ENCODE data around the gene BRSK1.

The BRSK1 gene

GRCh38 chr19:55254625-55254977 lies 29.2 kb upstream of the BRSK1 start:
- DNase-seq = no peak

DNA sequence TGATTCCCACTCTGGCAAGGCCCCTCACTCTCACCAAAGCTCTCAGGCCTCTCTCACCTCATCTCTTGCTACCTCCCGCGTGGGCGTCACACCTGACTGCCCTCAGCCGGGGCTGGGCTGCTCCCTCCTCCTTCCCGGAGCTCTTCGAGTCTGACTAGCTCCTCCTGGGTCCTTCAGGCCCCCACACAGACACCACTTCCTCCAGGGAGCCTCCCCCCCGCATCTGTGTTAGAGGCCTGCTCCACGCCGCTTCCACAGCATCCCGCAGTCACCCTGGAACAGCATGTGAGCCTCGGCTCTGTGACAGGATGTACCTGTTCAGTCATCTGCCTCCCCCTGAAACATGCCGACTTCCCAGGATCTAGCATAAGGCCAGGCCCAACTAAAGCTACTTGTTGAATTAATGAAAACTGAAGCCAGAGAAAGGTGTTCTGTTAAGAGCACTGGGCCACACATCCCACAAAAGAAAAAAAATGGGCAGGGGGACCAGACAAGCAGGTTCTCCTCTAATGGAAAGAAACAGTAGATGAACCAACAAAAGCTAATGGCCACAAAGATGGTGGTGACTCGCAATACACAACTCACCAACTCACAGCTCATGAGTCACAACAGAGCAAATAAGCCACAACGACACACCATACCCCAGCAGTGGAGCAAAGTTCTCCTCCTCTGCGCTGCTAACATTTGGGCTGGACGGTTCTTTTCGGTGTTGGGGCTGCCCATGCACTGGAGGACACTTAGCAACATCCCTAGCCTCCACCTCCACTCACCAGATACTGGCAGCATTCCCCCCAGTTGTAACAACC lies 28.0 kb upstream of the BRSK1 start:
- DNase-seq = no peak

GRCh38 chr19:55256562-55257460 lies 27.0 kb upstream of the BRSK1 start:
- DNase-seq = no peak

DNA sequence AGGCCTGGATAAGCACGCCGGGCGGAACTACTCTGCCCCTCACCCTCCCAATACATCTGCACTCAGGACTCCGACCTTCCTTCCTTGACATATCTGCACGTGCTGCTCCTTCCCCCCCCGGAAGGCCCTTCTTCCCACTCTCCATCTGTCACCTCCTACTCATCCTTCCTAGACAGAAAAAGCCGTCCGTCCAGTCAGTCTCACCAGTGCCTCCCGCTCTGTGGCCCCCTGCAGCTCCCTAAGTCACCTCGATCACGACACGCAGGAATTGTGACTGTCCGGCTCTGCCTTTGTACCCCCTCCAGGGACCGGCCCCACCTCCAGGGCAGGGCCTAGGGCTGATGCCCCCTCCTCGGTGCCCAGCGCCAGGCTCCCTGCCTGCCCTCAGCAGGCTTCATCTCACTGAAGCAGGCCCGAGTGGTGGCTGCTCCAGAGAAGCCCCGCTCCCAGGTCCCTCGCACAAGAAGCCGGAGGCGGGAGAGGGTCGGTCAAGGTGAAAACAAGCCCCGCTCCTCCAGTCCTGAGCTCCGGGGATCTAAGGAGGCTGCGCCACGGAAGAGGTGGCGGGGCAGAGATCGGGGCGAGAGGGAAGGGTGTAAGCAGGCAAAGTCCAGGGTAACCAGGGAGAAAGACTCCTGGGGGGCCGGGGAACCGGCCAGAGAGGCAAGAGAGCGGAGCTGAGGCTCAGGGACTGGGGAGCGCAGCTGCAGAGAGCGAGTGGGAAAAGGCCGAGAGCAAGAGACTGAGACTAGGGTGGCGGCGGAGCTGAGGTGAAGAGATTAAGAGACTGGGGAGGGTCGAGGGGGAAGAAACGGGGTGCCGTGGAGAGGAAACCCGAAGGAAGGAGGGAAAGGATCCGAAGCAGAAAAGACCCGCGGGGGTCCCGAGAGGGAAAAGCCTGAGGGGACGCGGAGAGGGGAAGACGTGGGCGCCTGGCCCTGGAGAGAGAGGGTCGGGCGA lies 26.1 kb upstream of the BRSK1 start:
- DNase-seq = no peak

DNA sequence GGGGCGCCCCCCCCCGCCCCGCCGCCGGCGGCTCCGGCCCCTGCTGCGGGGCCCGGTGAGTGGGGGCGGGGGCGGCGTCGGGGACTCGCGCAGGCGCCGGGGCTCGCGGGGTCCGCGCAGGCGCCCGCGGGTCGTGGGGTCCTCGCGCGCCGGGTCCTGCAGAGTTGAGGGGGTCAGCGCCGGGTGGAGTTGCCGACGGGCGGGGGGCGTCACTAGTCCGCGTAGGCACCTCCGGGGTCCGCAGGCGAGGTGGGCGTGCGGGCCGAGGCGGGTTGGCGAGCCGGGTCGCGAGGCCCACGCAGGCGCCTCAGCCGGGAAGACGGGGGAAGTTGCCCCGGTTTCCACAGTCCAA lies 25.3 kb upstream of the BRSK1 start:
- no peak for DNase-seq

DNA sequence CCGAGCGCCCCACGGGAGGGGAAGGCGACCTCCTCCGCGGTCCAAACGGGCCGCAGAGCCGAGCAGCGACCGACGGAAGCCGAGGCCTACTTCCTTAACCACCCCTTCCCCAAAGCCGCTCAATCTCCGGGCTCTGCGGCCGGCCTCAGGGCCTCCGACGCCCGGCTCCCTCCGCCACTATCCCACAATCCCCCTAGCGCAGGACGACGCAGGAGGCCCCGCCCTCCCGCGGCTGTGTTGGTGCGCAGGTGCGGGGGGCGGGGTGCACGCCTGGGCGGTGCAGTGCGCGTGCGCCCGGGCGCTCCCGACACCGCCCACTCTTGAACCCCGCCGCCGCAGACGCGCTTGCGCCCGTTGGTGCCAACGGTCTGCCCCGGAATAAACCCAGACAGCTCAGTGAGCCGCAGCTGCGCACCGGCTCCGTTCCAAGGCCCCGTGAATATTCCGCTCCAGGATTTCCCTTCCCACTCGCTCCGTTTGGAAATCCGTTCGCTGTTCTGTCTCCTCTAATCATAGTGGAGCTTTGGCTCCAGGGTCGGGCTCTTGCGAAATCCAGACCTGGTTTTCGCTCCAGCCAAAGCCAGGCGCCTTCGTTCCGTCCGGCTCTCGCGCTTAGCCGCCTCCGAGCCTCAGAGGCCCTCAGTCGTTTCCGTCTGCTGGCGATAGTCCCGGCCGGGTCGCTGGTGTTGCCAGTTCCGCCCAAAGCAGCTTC lies 24.8 kb upstream of the BRSK1 start, which contains the start of gene PPP6R1:
TSS of gene PPP6R1 (minus strand) at position 190 of the 712 bp plus-strand sequence. CDS start 11,914 bp downstream, outside the sequence.
- DNase-seq = peak; percentile 96

DNA sequence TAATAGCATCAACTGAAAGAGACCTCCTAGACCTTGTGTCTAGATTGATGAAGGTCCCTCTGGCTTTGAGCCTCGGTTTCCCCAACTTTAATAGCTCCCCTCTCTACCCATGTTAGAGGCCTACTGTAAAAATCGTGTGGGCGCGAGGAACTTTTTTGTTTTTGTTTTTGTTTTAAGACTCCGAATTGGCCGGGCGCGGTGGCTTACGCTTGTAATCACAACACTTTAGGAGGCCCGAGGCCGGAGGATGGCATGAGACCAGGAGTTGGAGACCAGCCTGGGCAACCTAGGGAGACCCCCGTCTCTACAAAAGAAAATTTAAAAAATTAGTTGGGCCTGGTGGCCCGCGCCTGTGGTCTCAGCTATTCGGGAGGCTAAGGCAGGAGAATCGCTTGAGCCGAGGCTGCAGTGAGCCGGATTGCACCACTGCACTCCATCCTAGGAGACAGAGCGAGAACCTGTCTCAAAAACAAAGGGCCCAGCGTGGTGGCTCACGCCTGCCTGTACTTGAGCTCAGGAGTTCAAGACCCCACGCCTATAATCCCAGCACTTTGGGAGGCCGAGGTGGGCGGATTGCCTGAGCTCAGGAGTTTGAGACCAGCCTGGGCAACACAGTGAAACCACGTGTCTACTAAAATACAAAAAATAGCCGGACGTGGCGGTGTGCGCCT lies 24.1 kb upstream of the BRSK1 start:
- no peak for DNase-seq

GRCh38 chr19:55261671-55262126 lies 22.1 kb upstream of the BRSK1 start:
- no peak for DNase-seq

- DNase-seq = no peak
These were observed 21.4 kb upstream of the BRSK1 start for GRCh38 chr19:55262359-55262758.

DNA sequence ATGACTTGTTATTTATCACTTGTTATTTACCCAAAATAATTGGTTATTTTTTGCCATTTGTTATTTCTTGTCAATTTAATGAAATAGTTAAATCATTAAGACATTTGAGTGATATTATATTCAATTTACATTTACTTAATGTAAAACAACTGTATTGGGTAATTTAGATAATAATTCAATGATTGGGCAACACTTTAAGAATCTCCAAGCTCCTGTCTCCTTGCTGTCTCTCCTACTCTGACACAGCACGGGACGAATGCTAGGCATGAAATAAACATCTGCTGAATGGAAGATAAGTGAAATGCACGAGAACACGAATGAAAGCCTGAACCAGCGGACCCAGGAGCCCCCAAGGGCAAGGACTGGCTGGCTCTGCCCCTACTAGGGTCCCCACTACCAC lies 19.3 kb upstream of the BRSK1 start:
- no peak for DNase-seq

DNA sequence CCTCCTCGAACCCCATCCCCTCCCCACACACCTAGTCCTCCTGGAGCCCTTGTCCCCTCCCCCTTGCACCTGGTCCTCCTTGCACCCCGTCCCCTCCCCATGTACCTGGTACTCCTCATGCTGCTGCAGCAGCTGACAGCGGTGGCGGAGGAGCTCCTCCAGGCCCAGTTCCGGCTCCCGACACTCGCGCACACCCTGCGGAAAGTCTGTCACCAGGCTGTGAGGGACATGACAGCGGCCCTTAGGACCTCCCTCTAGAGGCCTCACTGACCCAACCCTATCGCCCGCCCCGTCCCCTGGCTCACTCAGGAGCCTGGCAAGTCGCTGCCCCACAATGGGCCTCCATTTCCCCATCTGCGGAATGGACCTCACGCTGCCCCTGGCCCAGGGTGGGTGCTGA lies 18.6 kb upstream of the BRSK1 start:
- no peak for DNase-seq

GRCh38 chr19:55265723-55266386 lies 17.9 kb upstream of the BRSK1 start:
- DNase-seq = no peak

DNA sequence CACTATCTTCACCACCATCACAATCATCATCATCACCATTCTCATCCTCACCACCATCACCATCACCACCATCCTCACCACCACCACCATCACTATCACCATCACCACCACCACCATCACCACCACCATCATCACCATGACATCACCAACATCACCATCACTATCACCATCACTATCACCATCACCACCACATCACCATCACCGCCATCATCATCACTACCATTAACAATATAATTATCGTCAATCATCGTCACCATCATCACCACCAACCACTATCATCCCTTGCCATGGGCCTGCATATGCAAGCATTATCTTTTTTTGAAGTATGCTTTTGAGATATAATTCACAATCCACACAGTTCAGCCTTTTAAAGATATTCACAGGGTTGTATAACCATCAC lies 17.4 kb upstream of the BRSK1 start:
- DNase-seq = no peak

- no peak for DNase-seq
These were observed 17.0 kb upstream of the BRSK1 start for GRCh38 chr19:55266840-55267239.

GRCh38 chr19:55269299-55269698 lies 14.5 kb upstream of the BRSK1 start:
- no peak for DNase-seq

GRCh38 chr19:55270172-55270942 lies 13.4 kb upstream of the BRSK1 start:
- no peak for DNase-seq

GRCh38 chr19:55272142-55272541 lies 11.7 kb upstream of the BRSK1 start:
- no peak for DNase-seq

DNA sequence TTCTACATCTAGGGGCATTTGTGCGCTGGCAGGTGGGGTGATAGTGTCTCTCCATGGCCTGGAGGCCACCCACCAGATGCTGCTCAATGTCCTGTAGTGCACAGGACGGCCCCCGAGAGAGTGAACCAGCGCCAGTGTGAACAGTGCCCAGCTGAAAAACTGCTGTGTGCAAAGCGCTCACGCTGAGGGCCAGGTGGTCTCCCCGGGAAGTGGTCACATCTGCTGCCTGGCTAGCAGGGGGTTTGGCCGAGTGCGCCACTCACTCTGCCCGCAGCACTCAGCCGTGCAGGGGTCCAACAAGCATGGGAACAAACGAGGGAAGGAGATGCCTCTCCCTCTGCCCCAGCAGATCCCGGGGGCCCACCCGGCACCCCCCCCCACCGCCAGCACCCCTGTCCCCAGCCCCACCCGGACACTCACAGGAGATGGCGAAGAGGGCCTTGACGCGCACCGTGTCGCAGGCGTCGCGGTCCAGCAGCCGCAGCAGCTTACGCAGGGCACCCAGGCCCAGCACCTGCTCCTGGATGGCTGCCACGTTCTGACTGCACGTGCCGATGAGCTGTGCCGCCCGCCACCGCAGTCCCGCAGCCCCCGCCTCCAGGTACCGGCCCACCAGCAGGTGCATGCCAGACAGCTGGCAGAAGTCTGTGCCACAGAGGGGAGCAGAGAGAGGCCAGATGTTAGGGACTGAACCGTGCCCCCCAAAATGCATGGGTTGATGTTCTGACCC lies 9.7 kb upstream of the BRSK1 start:
- DNase-seq = peak; percentile 54
